Measurements from ENCODE around the gene MIAT.

GRCh38 chr22:26658671-26659478, 1.5 kb downstream of the MIAT start:
- no peak for TF ChIP-seq POLR2AphosphoS5 (IDR thresholded peaks at IDR 0.05; ENCODE audit: low read depth, low read length)
- TF ChIP-seq POLR2A (IDR thresholded peaks at IDR 0.05; ENCODE audit: low read depth, low read length), result no peak
- TF ChIP-seq TAF1 (IDR thresholded peaks at IDR 0.05; ENCODE audit: low read depth, low read length), result no peak

All from GM12891 (cell line).